Neuronal stem cell (in vitro differentiated cells): ENCODE results near the gene TSPEAR.
A peak's percentile ranks its signal among the peaks of the same experiment; 100 is the strongest.

ENCODE experiments used
- DNase-seq: peaks from one replicate; pipeline ENCODE4 v3.0.0-alpha.2; 2013; ENCODE audit warnings: low spot score
- H2AFZ ChIP-seq: one replicate; pipeline ENCODE4 v1.6.1; 2013; ENCODE audit warnings: mild to moderate bottlenecking, low read length, inconsistent platforms
- H2AK5ac ChIP-seq: 2 replicates; pipeline ENCODE4 v1.6.1; 2013; ENCODE audit warnings: low read depth, mild to moderate bottlenecking, inconsistent platforms, low read length, moderate library complexity, mixed read lengths
- H2BK120ac ChIP-seq: 2 replicates; pipeline ENCODE4 v1.6.1; 2013; ENCODE audit warnings: low read depth, mild to moderate bottlenecking, inconsistent platforms, low read length, moderate library complexity, mixed read lengths
- H2BK12ac ChIP-seq: one replicate; pipeline ENCODE4 v1.6.1; 2013; ENCODE audit warnings: low read length, inconsistent platforms
- H2BK15ac ChIP-seq: 2 replicates; pipeline ENCODE4 v1.6.1; 2013; ENCODE audit warnings: mild to moderate bottlenecking, low read length, inconsistent platforms, mixed read lengths
- H2BK5ac ChIP-seq: one replicate; pipeline ENCODE4 v1.6.1; 2013; ENCODE audit warnings: inconsistent platforms, mild to moderate bottlenecking, low read length, moderate library complexity
- H3K14ac ChIP-seq: one replicate; pipeline ENCODE4 v1.6.1; 2013; ENCODE audit warnings: low read length, inconsistent platforms
- H3K18ac ChIP-seq: 2 replicates; pipeline ENCODE4 v1.6.1; 2013; ENCODE audit warnings: low read length, inconsistent platforms
- H3K23ac ChIP-seq: 2 replicates; pipeline ENCODE4 v1.6.1; 2013; ENCODE audit warnings: low read depth, mild to moderate bottlenecking, mixed read lengths, low read length, inconsistent platforms; ENCODE audit not compliant: poor library complexity
- H3K27ac ChIP-seq: replicated peaks from 3 replicates; pipeline ENCODE4 v1.5.1; 2013; ENCODE audit warnings: low read length, inconsistent platforms
- H3K27me3 ChIP-seq, 3 experiments: 2 replicates each; pipeline ENCODE4 v1.6.1; 2013; ENCODE audit warnings: low read length in 3 of 3, mild to moderate bottlenecking in 2 of 3, inconsistent platforms in 1 of 3, low read depth in 1 of 3, mixed read lengths in 1 of 3, moderate library complexity in 1 of 3; ENCODE audit not compliant: control insufficient read depth in 3 of 3, insufficient read depth in 3 of 3
- H3K36me3 ChIP-seq, 2 donors: replicated peaks in 1 of 2; 2 replicates each; pipeline ENCODE4 v1.6.1; 2013; ENCODE audit warnings: low read length in 2 of 2; ENCODE audit not compliant: control insufficient read depth in 2 of 2, insufficient read depth in 2 of 2
- H3K4ac ChIP-seq: 2 replicates; pipeline ENCODE4 v1.6.1; 2013; ENCODE audit warnings: inconsistent platforms, mild to moderate bottlenecking, low read length, moderate library complexity
- H3K4me1 ChIP-seq, 2 donors: 1 replicate in 1 of 2; 2 replicates in 1 of 2; pipeline ENCODE4 v1.6.1; 2013; ENCODE audit warnings: low read length in 2 of 2, low read depth in 1 of 2; ENCODE audit not compliant: control insufficient read depth in 2 of 2, insufficient read depth in 1 of 2
- H3K4me2 ChIP-seq: one replicate; pipeline ENCODE4 v1.6.1; 2013; ENCODE audit warnings: mild to moderate bottlenecking, low read length, inconsistent platforms; ENCODE audit not compliant: insufficient read depth, poor library complexity, severe bottlenecking
- H3K4me3 ChIP-seq, 2 donors: 2 replicates each; pipeline ENCODE4 v1.5.1; 2013; ENCODE audit warnings: low read length in 2 of 2, mild to moderate bottlenecking in 2 of 2, inconsistent platforms in 1 of 2, moderate library complexity in 1 of 2
- H3K79me1 ChIP-seq: one replicate; pipeline ENCODE4 v1.6.1; 2013; ENCODE audit warnings: low read depth, mild to moderate bottlenecking, inconsistent platforms, low read length, moderate library complexity
- H3K9ac ChIP-seq: one replicate; pipeline ENCODE4 v1.6.1; 2013; ENCODE audit warnings: mild to moderate bottlenecking, low read depth, low read length, inconsistent platforms; ENCODE audit not compliant: poor library complexity
- H3K9me3 ChIP-seq, 2 donors: replicated peaks in 1 of 2; 2 replicates each; pipeline versions ENCODE3 to v1.6.1; 2013; ENCODE audit warnings: low read length in 2 of 2, mild to moderate bottlenecking in 2 of 2, inconsistent platforms in 1 of 2, low read depth in 1 of 2, mixed read lengths in 1 of 2, moderate library complexity in 1 of 2; ENCODE audit not compliant: control insufficient read depth in 2 of 2, insufficient read depth in 1 of 2
- H4K8ac ChIP-seq: one replicate; pipeline ENCODE4 v1.6.1; 2013; ENCODE audit warnings: low read depth, mild to moderate bottlenecking, inconsistent platforms, low read length, moderate library complexity
- H4K91ac ChIP-seq: one replicate; pipeline ENCODE4 v1.6.1; 2013; ENCODE audit warnings: low read length, low read depth, mild to moderate bottlenecking, inconsistent platforms; ENCODE audit not compliant: poor library complexity
- WGBS, 2 donors: extraction: QIAGEN DNeasy Blood & Tissue Kit; methylation state at CpG; one replicate each; pipeline ENCODE4 v1.1.7; 2013; ENCODE audit warnings: missing lambda C conversion rate in 2 of 2, mixed read lengths in 1 of 2; ENCODE audit not compliant: insufficient read length in 2 of 2, insufficient replicate concordance in 1 of 2; ENCODE audit errors: extremely low coverage in 2 of 2; 5-methylcytosine and 5-hydroxymethylcytosine counted together

TSPEAR gene

GRCh38 chr21:44466351-44466954, 244.9 kb downstream of the TSPEAR start:
- peak overlapping the region; percentile 79 for H3K9ac ChIP-seq
- H2BK5ac ChIP-seq: no peak overlapping the region
- no peak overlapping the region for H3K4me2 ChIP-seq
- H3K23ac ChIP-seq: peak overlapping the region; percentile 87
- H3K79me1 ChIP-seq: no peaks in the 10 kb centered on the region
- H3K18ac ChIP-seq: no peak overlapping the region
- H2BK120ac ChIP-seq: no peak overlapping the region
- H3K27me3 ChIP-seq: no peaks in the 10 kb centered on the region
- H3K4me3 ChIP-seq: peak overlapping the region in 1 of 2 donors; percentile 63
- H3K27ac ChIP-seq: no peak overlapping the region
- no peak for DNase-seq
- H2BK15ac ChIP-seq: no peak overlapping the region
- no peak overlapping the region for H4K8ac ChIP-seq
- peaks cover 0 to 2% of the 10 kb centered on the region in 2 donors for H3K9me3 ChIP-seq
- no CpG with 5 or more reads among the region's 16 CpGs for WGBS, 2 donors
- H3K4ac ChIP-seq: no peak overlapping the region
- H3K36me3 ChIP-seq: no peaks in the 10 kb centered on the region
- H2AFZ ChIP-seq: no peak overlapping the region
- H2AK5ac ChIP-seq: peak overlapping the region; percentile 33
- no peak overlapping the region for H2BK12ac ChIP-seq
- no peak overlapping the region for H4K91ac ChIP-seq
- no peaks in the 10 kb centered on the region for H3K4me1 ChIP-seq
- peak overlapping the region; percentile 87 for H3K14ac ChIP-seq

- no CpG with 5 or more reads among the region's 12 CpGs for WGBS, 2 donors
- Histone ChIP-seq H3K18ac (no peak overlapping the region), H2BK15ac (no peak overlapping the region), H3K9ac (no peak overlapping the region), H2AFZ (no peak overlapping the region), H3K9me3 (peaks cover 0 to 2% of the 10 kb centered on the region in 2 donors), H3K23ac (no peak overlapping the region), H3K4ac (no peak overlapping the region), H2AK5ac (no peak overlapping the region), H3K4me2 (no peak overlapping the region), H3K4me1 (no peaks in the 10 kb centered on the region), H2BK12ac (no peak overlapping the region), H3K14ac (no peak overlapping the region), H2BK120ac (no peak overlapping the region), H4K91ac (no peak overlapping the region), H3K79me1 (peaks cover 2% of the 10 kb centered on the region), H2BK5ac (no peak overlapping the region), H3K36me3 (no peaks in the 10 kb centered on the region), H3K4me3 (no peak overlapping the region), H3K27me3 (no peaks in the 10 kb centered on the region), H3K27ac (no peak overlapping the region), H4K8ac (no peak overlapping the region)
- no peak for DNase-seq
These were observed 247.0 kb downstream of the TSPEAR start for GRCh38 chr21:44464351-44464750.

- no peak for DNase-seq
- no peak overlapping the region for H3K4me2 ChIP-seq
- H3K4me3 ChIP-seq: no peak overlapping the region
- H2BK5ac ChIP-seq: no peak overlapping the region
- H3K27ac ChIP-seq: no peak overlapping the region
- WGBS, 2 donors: no CpG with 5 or more reads among the region's 30 CpGs
- no peak overlapping the region for H4K91ac ChIP-seq
- no peak overlapping the region for H3K9ac ChIP-seq
- no peak overlapping the region for H2BK15ac ChIP-seq
- no peak overlapping the region for H2BK12ac ChIP-seq
- no peaks in the 10 kb centered on the region for H3K36me3 ChIP-seq
- no peak overlapping the region for H3K18ac ChIP-seq
- H2AK5ac ChIP-seq: no peak overlapping the region
- no peak overlapping the region for H2BK120ac ChIP-seq
- peaks cover 0 to 2% of the 10 kb centered on the region in 2 donors for H3K9me3 ChIP-seq
- no peaks in the 10 kb centered on the region for H3K4me1 ChIP-seq
- H3K23ac ChIP-seq: no peak overlapping the region
- no peak overlapping the region for H2AFZ ChIP-seq
- no peaks in the 10 kb centered on the region for H3K27me3 ChIP-seq
- H4K8ac ChIP-seq: no peak overlapping the region
- peaks cover 4% of the 10 kb centered on the region for H3K79me1 ChIP-seq
- H3K14ac ChIP-seq: no peak overlapping the region
- no peak overlapping the region for H3K4ac ChIP-seq
These were observed 247.6 kb downstream of the TSPEAR start for GRCh38 chr21:44463724-44464123.

GRCh38 chr21:44462834-44463200, 248.6 kb downstream of the TSPEAR start:
- no peak for DNase-seq
- no peak overlapping the region for H2BK120ac ChIP-seq
- H3K79me1 ChIP-seq: peaks cover 4% of the 10 kb centered on the region
- H4K8ac ChIP-seq: no peak overlapping the region
- H3K4ac ChIP-seq: no peak overlapping the region
- no peak overlapping the region for H4K91ac ChIP-seq
- H2AFZ ChIP-seq: no peak overlapping the region
- no peak overlapping the region for H3K27ac ChIP-seq
- no peaks in the 10 kb centered on the region for H3K4me1 ChIP-seq
- no peak overlapping the region for H3K9ac ChIP-seq
- H2BK12ac ChIP-seq: no peak overlapping the region
- no peaks in the 10 kb centered on the region for H3K36me3 ChIP-seq
- H3K23ac ChIP-seq: peak overlapping the region; percentile 90
- H3K27me3 ChIP-seq: no peaks in the 10 kb centered on the region
- no peak overlapping the region for H3K4me2 ChIP-seq
- H3K14ac ChIP-seq: peak overlapping the region; percentile 63
- no peak overlapping the region for H2AK5ac ChIP-seq
- H3K9me3 ChIP-seq: peaks cover 0 to 2% of the 10 kb centered on the region in 2 donors
- H3K4me3 ChIP-seq: no peak overlapping the region
- H2BK5ac ChIP-seq: no peak overlapping the region
- no peak overlapping the region for H2BK15ac ChIP-seq
- no CpG with 5 or more reads among the region's 11 CpGs for WGBS, 2 donors
- peak overlapping the region; percentile 7 for H3K18ac ChIP-seq
